CD14-positive monocyte (primary cell): ENCODE data around the gene PHAF1. TPM values are rescaled to one million over a fixed set of nuclear protein-coding genes. Genes with fewer than 3 reads are reported as not detected.
A peak's percentile ranks its signal among the peaks of the same experiment; 100 is the strongest.

Experiments
- DNase-seq, 3 donors: peaks; one replicate each; pipeline ENCODE4 v3.0.0-alpha.2; 2011 to 2022
- H2AFZ ChIP-seq: 2 replicates; pipeline ENCODE4 v1.6.0; 2012; ENCODE audit warnings: mild to moderate bottlenecking, low read depth, low read length, inconsistent platforms; ENCODE audit not compliant: insufficient read depth, poor library complexity, severe bottlenecking
- H3K27ac ChIP-seq, 2 donors: 1 replicate in 1 of 2; 2 replicates in 1 of 2; pipeline ENCODE4 v1.5.1; 2012 to 2013; ENCODE audit warnings: low read length in 2 of 2, control low read depth in 1 of 2, inconsistent platforms in 1 of 2, low read depth in 1 of 2, mild to moderate bottlenecking in 1 of 2
- H3K27me3 ChIP-seq, 2 donors: one replicate each; pipeline versions ENCODE4 v1.6.0 to v1.6.1; 2011 to 2013; ENCODE audit warnings: low read length in 2 of 2; ENCODE audit not compliant: control insufficient read depth in 2 of 2, insufficient read depth in 2 of 2
- H3K36me3 ChIP-seq, 2 donors: replicated peaks in 1 of 2; 1 replicate in 1 of 2; 2 replicates in 1 of 2; pipeline versions ENCODE4 v1.5.1 to v1.6.1; 2012 to 2013; ENCODE audit warnings: low read length in 2 of 2, control low read depth in 1 of 2, inconsistent platforms in 1 of 2, mild to moderate bottlenecking in 1 of 2; ENCODE audit not compliant: insufficient read depth in 2 of 2, control insufficient read depth in 1 of 2
- H3K4me1 ChIP-seq, 2 donors: 1 replicate in 1 of 2; 2 replicates in 1 of 2; pipeline versions ENCODE4 v1.5.1 to v1.6.1; 2012 to 2013; ENCODE audit warnings: low read length in 2 of 2, control low read depth in 1 of 2, inconsistent platforms in 1 of 2, mild to moderate bottlenecking in 1 of 2, moderate library complexity in 1 of 2; ENCODE audit not compliant: insufficient read depth in 2 of 2, control insufficient read depth in 1 of 2
- H3K4me2 ChIP-seq: replicated peaks from 2 replicates; pipeline ENCODE3; 2012; ENCODE audit warnings: low read length, moderate library complexity, mild to moderate bottlenecking; ENCODE audit not compliant: poor library complexity, severe bottlenecking; ENCODE audit errors: extremely low read depth
- H3K4me3 ChIP-seq, 3 experiments: fragments of 200-600 bp in 1 of 3; sonication (generic) in 1 of 3; replicated peaks in 1 of 3; 1 replicate in 2 of 3; 2 replicates in 1 of 3; pipeline ENCODE4 v1.5.1; 2011 to 2013; ENCODE audit warnings: low read length in 3 of 3, mild to moderate bottlenecking in 3 of 3, control low read depth in 2 of 3, low read depth in 2 of 3, inconsistent platforms in 1 of 3, moderate library complexity in 1 of 3
- H3K79me2 ChIP-seq: 2 replicates; pipeline ENCODE4 v1.6.0; 2012; ENCODE audit warnings: mild to moderate bottlenecking, control low read depth, inconsistent platforms, low read length, moderate library complexity; ENCODE audit not compliant: insufficient read depth
- H3K9ac ChIP-seq: 2 replicates; pipeline ENCODE4 v1.6.0; 2017; ENCODE audit warnings: low read length, mild to moderate bottlenecking; ENCODE audit not compliant: insufficient read depth, poor library complexity, severe bottlenecking
- H3K9me3 ChIP-seq, 2 donors: replicated peaks in 1 of 2; 1 replicate in 1 of 2; 2 replicates in 1 of 2; pipeline versions ENCODE4 v1.5.1 to v1.6.1; 2012 to 2013; ENCODE audit warnings: low read length in 2 of 2, control low read depth in 1 of 2; ENCODE audit not compliant: control insufficient read depth in 1 of 2, insufficient read depth in 1 of 2
- H4K20me1 ChIP-seq: 2 replicates; pipeline ENCODE4 v1.6.0; 2012; ENCODE audit warnings: mild to moderate bottlenecking, low read length, control low read depth, moderate library complexity; ENCODE audit not compliant: insufficient read depth
- H3K27ac Mint-ChIP-seq, 7 donors: one replicate each; pipeline ENCODE4 v1.8.0; 2020; ENCODE audit warnings: mild to moderate bottlenecking in 7 of 7, mixed read lengths in 7 of 7, moderate library complexity in 6 of 7, inconsistent platforms in 2 of 7
- H3K27me3 Mint-ChIP-seq, 3 donors: one replicate each; pipeline ENCODE4 v1.8.0; 2021 to 2022; ENCODE audit warnings: low read depth in 3 of 3, mild to moderate bottlenecking in 3 of 3, mixed read lengths in 3 of 3, moderate library complexity in 3 of 3, inconsistent platforms in 1 of 3
- H3K36me3 Mint-ChIP-seq, 2 donors: one replicate each; pipeline ENCODE4 v1.8.0; 2020; ENCODE audit warnings: mixed read lengths in 2 of 2, inconsistent platforms in 1 of 2, mild to moderate bottlenecking in 1 of 2
- H3K4me1 Mint-ChIP-seq: one replicate; pipeline ENCODE4 v1.8.0; 2020; ENCODE audit warnings: mild to moderate bottlenecking, mixed read lengths
- H3K4me3 Mint-ChIP-seq, 2 donors: one replicate each; pipeline ENCODE4 v1.8.0; 2020; ENCODE audit warnings: mild to moderate bottlenecking in 2 of 2, mixed read lengths in 2 of 2, moderate library complexity in 1 of 2
- H3K9me3 Mint-ChIP-seq, 7 donors: one replicate each; pipeline ENCODE4 v1.8.0; 2020 to 2022; ENCODE audit warnings: mixed read lengths in 7 of 7, mild to moderate bottlenecking in 6 of 7, moderate library complexity in 6 of 7, inconsistent platforms in 2 of 7
- WGBS: methylation state at CpG from one replicate; pipeline ENCODE4 v1.1.5; 2013; ENCODE audit warnings: missing lambda C conversion rate; ENCODE audit not compliant: insufficient coverage; 5-methylcytosine and 5-hydroxymethylcytosine counted together
- intact Hi-C, 2 donors: fragments of 100-400 bp; cut with micrococcal nuclease; formaldehyde crosslinking; loops; one replicate each; pipeline versions ENCODE4 v1.15.0 to v1.15.1; 2023
- polyA plus RNA-seq, 3 donors: library from polyadenylated mRNA; depleted of rRNA in 1 of 3; unstranded in 2 of 3; stranded (reverse) in 1 of 3; fragments of 300-500 nt in 2 of 3; fragments of >200 nt in 1 of 3; fragmentation: Illumina TruSeq in 2 of 3; gene quantifications; 1 replicate in 2 of 3; 2 replicates in 1 of 3; pipeline ENCODE4 v1.2.3, GENCODE V29; 2012 to 2021
- TF ChIP-seq, protein P1 (sequence below): fragments of 200-600 bp; IDR thresholded peaks from one replicate; pipeline ENCODE4 v1.8.0; 2022; ENCODE audit warnings: antibody characterized with exemption, mild to moderate bottlenecking

PHAF1 gene
- polyA plus RNA-seq, 3 donors = 18.8 to 68.2 (median 26.5) TPM

DNA sequence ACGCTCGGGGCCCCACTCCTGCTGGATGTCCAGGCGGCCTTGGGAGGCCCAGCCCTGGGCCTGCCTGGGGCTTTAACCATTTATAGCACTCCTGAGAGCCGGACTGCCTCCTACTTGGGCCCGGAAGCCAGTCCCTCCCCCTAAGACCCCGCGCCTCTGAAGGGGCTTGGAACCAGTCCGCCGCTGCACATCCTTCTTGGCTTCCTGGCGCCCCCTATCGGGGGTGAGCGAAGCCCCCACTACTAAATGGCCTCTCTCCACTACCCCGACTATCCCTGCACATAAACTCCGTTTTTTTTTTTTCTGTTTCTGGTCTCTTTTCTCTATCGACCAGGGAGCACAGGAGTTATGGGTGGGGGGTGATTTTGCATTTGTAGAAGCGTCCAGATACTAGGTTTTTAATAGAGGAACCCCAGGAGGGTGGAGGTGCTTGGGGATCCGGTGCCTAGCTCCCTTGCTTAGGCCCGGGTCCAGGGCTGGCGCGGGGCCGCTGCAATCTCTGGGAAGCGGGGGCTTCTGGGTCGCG, 60.0 kb downstream of the PHAF1 start:
- peaks cover 18% of the 10 kb centered on the region in 2 donors for H3K36me3 Mint-ChIP-seq
- Histone ChIP-seq H3K27me3 (peaks cover 26 to 63% of the 10 kb centered on the region in 2 donors), H3K27ac (peak overlapping the region in 1 of 2 donors; percentile 72), H3K36me3 (no peaks in the 10 kb centered on the region), H3K9ac (peak overlapping the region; percentile 1), H2AFZ (peak overlapping the region; percentile 61), H4K20me1 (peaks cover 19% of the 10 kb centered on the region), H3K4me2 (peak overlapping the region; percentile 83), H3K4me3 (peak overlapping the region; percentile 28 to 68 (median 53)), H3K79me2 (no peaks in the 10 kb centered on the region), H3K9me3 (peaks cover 0 to 17% of the 10 kb centered on the region in 2 donors), H3K4me1 (peaks cover 64 to 66% of the 10 kb centered on the region in 2 donors)
- H3K9me3 Mint-ChIP-seq = peaks cover 0 to 14% (median 8%) of the 10 kb centered on the region in 7 donors
- peaks cover 59 to 90% (median 74%) of the 10 kb centered on the region in 3 donors for H3K27me3 Mint-ChIP-seq
- TF ChIP-seq, protein P1, sequence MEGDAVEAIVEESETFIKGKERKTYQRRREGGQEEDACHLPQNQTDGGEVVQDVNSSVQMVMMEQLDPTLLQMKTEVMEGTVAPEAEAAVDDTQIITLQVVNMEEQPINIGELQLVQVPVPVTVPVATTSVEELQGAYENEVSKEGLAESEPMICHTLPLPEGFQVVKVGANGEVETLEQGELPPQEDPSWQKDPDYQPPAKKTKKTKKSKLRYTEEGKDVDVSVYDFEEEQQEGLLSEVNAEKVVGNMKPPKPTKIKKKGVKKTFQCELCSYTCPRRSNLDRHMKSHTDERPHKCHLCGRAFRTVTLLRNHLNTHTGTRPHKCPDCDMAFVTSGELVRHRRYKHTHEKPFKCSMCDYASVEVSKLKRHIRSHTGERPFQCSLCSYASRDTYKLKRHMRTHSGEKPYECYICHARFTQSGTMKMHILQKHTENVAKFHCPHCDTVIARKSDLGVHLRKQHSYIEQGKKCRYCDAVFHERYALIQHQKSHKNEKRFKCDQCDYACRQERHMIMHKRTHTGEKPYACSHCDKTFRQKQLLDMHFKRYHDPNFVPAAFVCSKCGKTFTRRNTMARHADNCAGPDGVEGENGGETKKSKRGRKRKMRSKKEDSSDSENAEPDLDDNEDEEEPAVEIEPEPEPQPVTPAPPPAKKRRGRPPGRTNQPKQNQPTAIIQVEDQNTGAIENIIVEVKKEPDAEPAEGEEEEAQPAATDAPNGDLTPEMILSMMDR = peak; percentile 69
- H3K27ac Mint-ChIP-seq = peak overlapping the region; percentile 43 to 87 (median 82)
- H3K4me3 Mint-ChIP-seq = peak overlapping the region; percentile 81 to 94
- whole genome bisulfite sequencing = 5% methylated on average over 18 of the region's 24 CpGs
- H3K4me1 Mint-ChIP-seq = peaks cover 54% of the 10 kb centered on the region
- DNase-seq = no peak
- intact Hi-C loops = no loop called here

DNA sequence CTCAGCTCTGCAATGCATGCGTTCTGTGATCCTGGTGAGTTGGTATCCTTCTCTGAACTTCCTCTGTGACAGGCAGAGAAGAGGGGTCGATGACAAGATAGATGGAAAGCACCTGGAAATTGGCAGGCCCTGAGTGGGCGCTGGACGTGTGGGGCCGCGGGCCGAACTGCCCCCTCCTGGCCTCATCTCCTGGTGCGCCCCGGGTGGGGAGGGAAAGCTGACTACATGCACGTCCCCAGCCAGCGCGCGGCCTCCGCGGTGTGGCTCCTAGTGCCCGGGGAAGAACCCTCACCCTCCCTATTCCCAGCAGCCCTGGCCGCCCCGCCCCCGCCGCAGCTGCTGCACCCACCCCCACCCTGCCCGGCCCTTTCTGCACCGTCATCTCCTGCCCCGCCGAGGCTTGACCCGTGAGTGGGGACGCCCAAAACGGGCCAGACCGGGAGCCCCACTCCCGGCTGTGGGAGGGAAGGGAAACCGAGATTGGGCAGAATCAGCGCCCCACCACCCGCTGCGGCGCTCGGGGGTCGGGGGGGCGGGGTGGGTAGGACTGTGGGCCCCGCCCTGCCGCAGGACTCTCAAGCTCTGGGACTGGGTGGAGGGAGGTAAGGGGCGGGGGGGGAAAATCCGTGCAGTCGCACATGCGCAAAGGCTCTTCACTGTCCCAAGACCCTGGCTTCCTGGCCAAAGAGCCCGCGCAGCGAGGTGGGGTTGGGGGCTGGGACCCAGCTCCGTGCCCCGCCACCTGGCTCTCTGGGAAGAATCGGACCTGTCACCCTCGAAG, 60.6 kb downstream of the PHAF1 start, which contains the start of gene NOL3:
Gene NOL3 (plus strand): TSS at position 371 of the 781 bp plus-strand sequence.
- Mint-ChIP-seq H3K27me3 (peaks cover 58 to 90% (median 74%) of the 10 kb centered on the region in 3 donors), H3K27ac (peak within 1 kb of the TSS; percentile 69 to 92 (median 82)), H3K36me3 (peaks cover 20 to 21% of the 10 kb centered on the region in 2 donors), H3K9me3 (peaks cover 0 to 12% (median 6%) of the 10 kb centered on the region in 7 donors), H3K4me1 (peaks cover 54% of the 10 kb centered on the region), H3K4me3 (peak within 1 kb of the TSS; percentile 81 to 94)
- H3K9ac ChIP-seq = peak within 1 kb of the TSS; percentile 55
- 4% methylated on average over 25 of the region's 50 CpGs for WGBS
- intact Hi-C loops = no loop called here
- DNase-seq = peak; percentile 50 to 74 (median 61)
- peak within 1 kb of the TSS; percentile 72 to 76 for H3K27ac ChIP-seq
- peaks cover 63 to 66% of the 10 kb centered on the region in 2 donors for H3K4me1 ChIP-seq
- H3K79me2 ChIP-seq = no peaks in the 10 kb centered on the region
- H2AFZ ChIP-seq = peak within 1 kb of the TSS; percentile 61
- H3K4me2 ChIP-seq = peak within 1 kb of the TSS; percentile 83
- no peaks in the 10 kb centered on the region for H3K36me3 ChIP-seq
- H4K20me1 ChIP-seq = peaks cover 19% of the 10 kb centered on the region
- peaks cover 26 to 63% of the 10 kb centered on the region in 2 donors for H3K27me3 ChIP-seq
- TF ChIP-seq, protein P1 = no peak
- peaks cover 0 to 10% of the 10 kb centered on the region in 2 donors for H3K9me3 ChIP-seq
- H3K4me3 ChIP-seq = peak within 1 kb of the TSS; percentile 28 to 68 (median 53)
